Omental fat pad (tissue), 4 donors: ENCODE data around the gene RASGRF1. TPM values are rescaled to one million over a fixed set of nuclear protein-coding genes. Genes with fewer than 3 reads are reported as not detected.

Experiments
- ATAC-seq: fragments of 150-250 bp; one replicate; pipeline ENCODE4 v1.9.1; 2016; ENCODE audit warnings: mild to moderate bottlenecking, moderate library complexity; ENCODE audit not compliant: low FRiP score
- DNase-seq: peaks from one replicate; pipeline ENCODE4 v3.0.0-alpha.2; 2019; ENCODE audit warnings: low spot score
- total RNA-seq, 4 donors: library from RNA; depleted of rRNA; stranded (reverse); fragments of >200 nt; gene quantifications; one replicate each; pipeline ENCODE4 v1.1.0, GENCODE V29; 2016
- TF ChIP-seq, protein P1 (sequence below), 3 donors: fragments of 450-650 bp; IDR thresholded peaks; one replicate each; pipeline ENCODE4 v1.5.1; 2016 to 2017; ENCODE audit warnings: antibody characterized with exemption in 3 of 3, mild to moderate bottlenecking in 3 of 3, moderate library complexity in 2 of 3

The RASGRF1 gene
- total RNA-seq, 4 donors from 2014 or later: 0.13 to 0.32 (median 0.24) TPM; not detected in 1

DNA sequence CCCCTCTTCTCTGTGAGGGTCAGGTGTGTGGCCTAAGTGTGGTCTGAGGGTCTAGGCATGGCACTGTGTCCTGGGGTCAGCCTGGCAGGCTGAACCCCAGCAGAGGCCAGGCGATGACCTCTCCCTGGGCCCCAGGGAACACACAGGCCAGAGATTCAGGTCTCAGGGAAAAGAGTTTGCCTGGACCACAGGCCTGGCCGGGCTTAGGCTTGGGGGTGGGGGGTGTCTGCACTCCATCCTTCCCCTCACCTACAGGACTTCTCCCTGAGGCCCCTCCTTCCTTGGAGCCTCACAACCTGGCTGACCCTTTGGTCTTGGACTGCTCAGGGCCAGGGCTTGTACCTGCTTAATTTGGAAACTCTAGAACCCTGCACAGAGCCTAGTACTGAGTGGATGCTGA lies 21.8 kb downstream of the RASGRF1 start:
- no peak for ATAC-seq
- DNase-seq: no peak

GRCh38 chr15:79067969-79068368 lies 22.6 kb downstream of the RASGRF1 start:
- DNase-seq: no peak
- ATAC-seq: no peak
- TF ChIP-seq, protein P1, sequence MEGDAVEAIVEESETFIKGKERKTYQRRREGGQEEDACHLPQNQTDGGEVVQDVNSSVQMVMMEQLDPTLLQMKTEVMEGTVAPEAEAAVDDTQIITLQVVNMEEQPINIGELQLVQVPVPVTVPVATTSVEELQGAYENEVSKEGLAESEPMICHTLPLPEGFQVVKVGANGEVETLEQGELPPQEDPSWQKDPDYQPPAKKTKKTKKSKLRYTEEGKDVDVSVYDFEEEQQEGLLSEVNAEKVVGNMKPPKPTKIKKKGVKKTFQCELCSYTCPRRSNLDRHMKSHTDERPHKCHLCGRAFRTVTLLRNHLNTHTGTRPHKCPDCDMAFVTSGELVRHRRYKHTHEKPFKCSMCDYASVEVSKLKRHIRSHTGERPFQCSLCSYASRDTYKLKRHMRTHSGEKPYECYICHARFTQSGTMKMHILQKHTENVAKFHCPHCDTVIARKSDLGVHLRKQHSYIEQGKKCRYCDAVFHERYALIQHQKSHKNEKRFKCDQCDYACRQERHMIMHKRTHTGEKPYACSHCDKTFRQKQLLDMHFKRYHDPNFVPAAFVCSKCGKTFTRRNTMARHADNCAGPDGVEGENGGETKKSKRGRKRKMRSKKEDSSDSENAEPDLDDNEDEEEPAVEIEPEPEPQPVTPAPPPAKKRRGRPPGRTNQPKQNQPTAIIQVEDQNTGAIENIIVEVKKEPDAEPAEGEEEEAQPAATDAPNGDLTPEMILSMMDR (IDR thresholded peaks at IDR 0.05): no peak

More for the DNA sequence above, 21.8 kb downstream of the RASGRF1 start:
- TF ChIP-seq, protein P1 (IDR thresholded peaks at IDR 0.05): no peak

DNA sequence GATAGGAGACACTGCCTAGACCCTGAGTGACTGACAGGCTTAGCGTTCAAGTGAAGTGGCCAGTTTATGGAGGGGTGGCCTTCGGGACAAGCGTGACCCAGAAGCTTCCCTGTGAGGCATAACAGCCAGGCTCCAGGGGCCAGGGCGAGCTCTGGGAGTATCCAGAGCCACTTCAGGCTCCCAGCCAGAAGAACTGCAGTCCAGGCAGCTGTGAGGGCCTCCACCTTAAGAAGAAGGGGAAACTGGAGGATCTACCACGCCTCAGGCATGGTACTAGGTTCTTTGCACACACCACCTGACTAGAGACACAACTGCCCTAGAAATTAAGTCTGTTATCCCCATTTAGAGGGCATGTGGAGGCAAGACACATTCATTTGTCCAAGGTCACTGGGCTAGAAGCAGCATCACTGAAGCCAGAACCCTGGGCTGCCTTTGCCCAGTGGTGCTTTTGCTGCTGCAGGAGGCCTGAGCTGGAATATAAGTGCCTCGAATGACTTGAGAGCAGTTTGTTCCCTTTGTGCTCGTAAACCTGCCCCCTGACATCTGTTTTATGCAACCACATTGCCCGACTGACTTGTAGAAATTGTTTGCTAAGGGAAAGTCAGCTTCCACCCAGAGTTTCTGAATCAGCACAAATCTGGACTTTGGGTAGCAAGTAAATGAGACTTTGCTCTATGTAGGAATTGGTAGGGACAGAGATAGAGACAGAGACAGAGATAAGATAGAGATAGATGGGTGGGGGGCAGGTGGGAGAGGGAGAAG lies 23.3 kb downstream of the RASGRF1 start:
- DNase-seq: no peak
- no peak for ATAC-seq
- TF ChIP-seq, protein P1 (IDR thresholded peaks at IDR 0.05): no peak

GRCh38 chr15:79066391-79067071 lies 24.0 kb downstream of the RASGRF1 start:
- DNase-seq (no peak), ATAC-seq (no peak)
- TF ChIP-seq, protein P1 (IDR thresholded peaks at IDR 0.05): no peak

DNA sequence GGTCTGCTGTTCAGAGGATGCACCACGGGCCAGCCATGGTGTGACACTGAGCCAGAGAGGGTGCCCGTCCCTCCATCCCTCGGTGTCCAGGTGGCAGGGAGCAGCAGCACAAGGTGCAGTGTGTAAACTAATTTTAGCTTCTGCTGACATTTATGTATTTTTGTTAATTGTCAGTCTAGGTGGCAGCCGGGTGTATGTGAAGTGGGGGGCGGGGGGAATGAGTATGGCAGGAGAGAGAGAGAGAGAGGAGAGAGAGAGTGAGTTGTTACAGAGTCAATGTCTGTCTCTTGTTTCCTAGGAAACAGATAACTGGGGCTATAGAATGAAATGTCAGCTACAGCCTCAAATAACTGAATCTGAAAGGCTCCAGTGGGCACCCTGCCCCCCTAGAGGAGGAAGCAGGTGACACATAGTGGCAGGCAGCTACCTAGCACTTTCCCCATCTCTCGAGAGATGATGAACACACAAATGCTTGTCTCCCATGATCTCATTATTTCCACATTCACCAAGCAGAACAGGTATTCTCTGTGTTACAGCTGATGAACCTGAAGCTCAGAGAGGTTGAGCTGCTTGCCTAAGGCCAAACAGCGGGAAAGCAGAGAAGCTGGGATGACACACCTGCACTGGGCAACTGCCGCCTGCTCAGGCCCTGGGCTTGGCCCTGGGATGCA lies 24.7 kb downstream of the RASGRF1 start:
- DNase-seq (no peak), ATAC-seq (no peak)
- TF ChIP-seq, protein P1 (IDR thresholded peaks at IDR 0.05): no peak

DNA sequence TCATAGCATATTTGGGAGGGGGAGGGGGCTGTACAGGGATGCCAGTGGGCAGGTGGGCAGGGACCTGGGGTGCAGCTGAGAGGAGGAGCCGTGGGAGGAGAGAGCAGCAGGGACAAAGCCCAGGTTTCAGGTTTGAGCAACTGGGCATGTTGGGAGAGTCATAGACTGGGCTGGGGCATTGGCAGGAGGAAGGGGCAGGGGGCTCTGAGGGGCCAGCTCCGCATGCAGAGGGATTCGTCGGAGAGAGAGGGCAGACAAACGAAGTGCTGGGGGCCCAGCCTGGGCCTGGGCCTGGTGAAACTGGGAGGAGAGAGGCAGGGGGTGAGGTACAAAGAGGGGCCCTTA lies 25.2 kb downstream of the RASGRF1 start:
- TF ChIP-seq, protein P1 (IDR thresholded peaks at IDR 0.05): no peak
- ATAC-seq (no peak), DNase-seq (no peak)
